Measurements from ENCODE around the gene BSND. TPM values are rescaled to one million over a fixed set of nuclear protein-coding genes. Genes with fewer than 3 reads are reported as not detected.

The BSND gene
- total RNA-seq, 4 donors from 2014 or later = not detected

- DNase-seq (no peak), ATAC-seq (no peak)
- Histone ChIP-seq H3K4me3 (no peak overlapping the region), H3K9me3 (no peaks in the 10 kb centered on the region), H3K4me1 (peaks cover 7% of the 10 kb centered on the region in 2 donors), H3K27me3 (no peaks in the 10 kb centered on the region), H3K36me3 (no peaks in the 10 kb centered on the region), H3K27ac (no peak overlapping the region)
- intact Hi-C loops (cut with DNase I; ENCODE audit: low total_unique reads) = no loop called here
- in situ Hi-C loops (cut with MboI; ENCODE audit: low sequenced_read_pairs in 4 of 4) = no loop called here
- TF ChIP-seq POLR2A (IDR thresholded peaks at IDR 0.05) = no peak
- TF ChIP-seq, protein P1, sequence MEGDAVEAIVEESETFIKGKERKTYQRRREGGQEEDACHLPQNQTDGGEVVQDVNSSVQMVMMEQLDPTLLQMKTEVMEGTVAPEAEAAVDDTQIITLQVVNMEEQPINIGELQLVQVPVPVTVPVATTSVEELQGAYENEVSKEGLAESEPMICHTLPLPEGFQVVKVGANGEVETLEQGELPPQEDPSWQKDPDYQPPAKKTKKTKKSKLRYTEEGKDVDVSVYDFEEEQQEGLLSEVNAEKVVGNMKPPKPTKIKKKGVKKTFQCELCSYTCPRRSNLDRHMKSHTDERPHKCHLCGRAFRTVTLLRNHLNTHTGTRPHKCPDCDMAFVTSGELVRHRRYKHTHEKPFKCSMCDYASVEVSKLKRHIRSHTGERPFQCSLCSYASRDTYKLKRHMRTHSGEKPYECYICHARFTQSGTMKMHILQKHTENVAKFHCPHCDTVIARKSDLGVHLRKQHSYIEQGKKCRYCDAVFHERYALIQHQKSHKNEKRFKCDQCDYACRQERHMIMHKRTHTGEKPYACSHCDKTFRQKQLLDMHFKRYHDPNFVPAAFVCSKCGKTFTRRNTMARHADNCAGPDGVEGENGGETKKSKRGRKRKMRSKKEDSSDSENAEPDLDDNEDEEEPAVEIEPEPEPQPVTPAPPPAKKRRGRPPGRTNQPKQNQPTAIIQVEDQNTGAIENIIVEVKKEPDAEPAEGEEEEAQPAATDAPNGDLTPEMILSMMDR (IDR thresholded peaks at IDR 0.05 in 4 of 5, conservative IDR thresholded peaks at IDR 0.05 in 1 of 5) = no peak
Observed at GRCh38 chr1:55048453-55049270, 49.9 kb downstream of the BSND start.

DNA sequence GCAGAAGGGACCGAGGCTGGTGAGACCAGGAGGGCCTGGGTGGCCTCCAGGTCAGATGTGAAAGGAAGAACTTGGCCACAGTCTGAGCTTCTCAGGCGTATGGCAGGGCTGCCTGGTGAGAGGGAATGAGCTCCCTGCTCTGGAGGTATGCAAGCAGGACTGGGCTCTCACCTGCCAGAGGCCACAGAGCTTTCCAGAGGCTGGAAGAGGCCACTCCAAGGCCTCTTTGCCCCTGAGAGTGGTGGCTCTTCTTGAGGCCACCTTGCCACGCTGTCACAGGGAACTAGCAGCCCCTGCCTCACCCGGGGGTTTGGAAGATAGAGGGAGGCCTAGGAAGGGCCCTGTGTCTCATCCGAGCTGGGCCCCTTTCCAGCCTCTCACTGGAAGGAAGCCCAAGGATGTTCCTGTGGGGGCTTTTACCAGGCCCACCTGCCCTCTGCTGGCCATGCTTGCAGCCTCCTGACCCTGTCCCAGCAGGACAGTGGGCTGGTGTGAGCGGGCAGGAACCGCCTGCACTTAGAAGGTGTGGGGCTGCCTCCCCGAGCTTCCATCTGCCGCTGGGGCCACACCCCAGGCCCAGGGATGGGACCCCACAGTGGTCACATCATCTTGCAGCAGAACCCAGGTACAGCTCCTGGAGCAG, 50.7 kb downstream of the BSND start:
- TF ChIP-seq, protein P1 (IDR thresholded peaks at IDR 0.05 in 4 of 5, conservative IDR thresholded peaks at IDR 0.05 in 1 of 5) = no peak
- TF ChIP-seq POLR2A (IDR thresholded peaks at IDR 0.05) = no peak
- Histone ChIP-seq H3K36me3 (no peaks in the 10 kb centered on the region), H3K9me3 (no peaks in the 10 kb centered on the region), H3K4me1 (peaks cover 7 to 10% of the 10 kb centered on the region in 2 donors), H3K4me3 (no peak overlapping the region), H3K27ac (no peak overlapping the region), H3K27me3 (no peaks in the 10 kb centered on the region)
- DNase-seq (no peak), ATAC-seq (no peak)
- intact Hi-C loops (cut with DNase I; ENCODE audit: low total_unique reads) = no loop called here
- in situ Hi-C loops (cut with MboI; ENCODE audit: low sequenced_read_pairs in 4 of 4) = no loop called here

DNA sequence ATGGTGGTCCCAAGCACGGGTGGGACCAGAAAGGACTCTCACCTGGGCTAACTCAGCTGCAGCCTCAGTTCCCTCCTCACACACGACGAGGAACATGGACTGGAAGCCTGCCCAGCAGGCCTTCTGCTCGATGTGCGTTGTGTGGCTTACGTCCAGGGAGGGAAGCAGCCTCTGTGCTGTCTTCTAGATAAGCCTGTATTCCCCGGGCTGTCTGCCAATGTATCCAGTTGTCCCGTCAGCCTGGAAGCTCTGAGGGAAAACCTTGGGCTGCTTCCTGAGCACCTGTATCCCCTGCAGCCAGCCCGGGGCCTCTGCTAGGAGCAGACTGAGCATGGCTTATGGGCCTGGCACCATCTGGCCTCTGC, 51.2 kb downstream of the BSND start:
- in situ Hi-C loops (cut with MboI; ENCODE audit: low sequenced_read_pairs in 4 of 4) (no loop called here), intact Hi-C loops (cut with DNase I; ENCODE audit: low total_unique reads) (no loop called here)
- Histone ChIP-seq H3K4me3 (no peak overlapping the region), H3K4me1 (peaks cover 7 to 11% of the 10 kb centered on the region in 2 donors), H3K27me3 (no peaks in the 10 kb centered on the region), H3K9me3 (no peaks in the 10 kb centered on the region), H3K36me3 (no peaks in the 10 kb centered on the region), H3K27ac (no peak overlapping the region)
- TF ChIP-seq, protein P1 (IDR thresholded peaks at IDR 0.05 in 4 of 5, conservative IDR thresholded peaks at IDR 0.05 in 1 of 5) = no peak
- no peak for TF ChIP-seq POLR2A (IDR thresholded peaks at IDR 0.05)
- DNase-seq = no peak
- ATAC-seq = no peak

GRCh38 chr1:55050283-55050682, 51.5 kb downstream of the BSND start:
- Histone ChIP-seq H3K27ac (no peak overlapping the region), H3K4me1 (peaks cover 11 to 15% of the 10 kb centered on the region in 2 donors), H3K9me3 (no peaks in the 10 kb centered on the region), H3K27me3 (no peaks in the 10 kb centered on the region), H3K4me3 (no peak overlapping the region), H3K36me3 (no peaks in the 10 kb centered on the region)
- TF ChIP-seq, protein P1 (IDR thresholded peaks at IDR 0.05 in 4 of 5, conservative IDR thresholded peaks at IDR 0.05 in 1 of 5) = no peak
- no peak for TF ChIP-seq POLR2A (IDR thresholded peaks at IDR 0.05)
- no peak for DNase-seq
- ATAC-seq = no peak
- in situ Hi-C loops (cut with MboI; ENCODE audit: low sequenced_read_pairs in 4 of 4) = no loop called here
- intact Hi-C loops (cut with DNase I; ENCODE audit: low total_unique reads) = no loop called here

All from gastrocnemius medialis (tissue), 4 donors.